HEK293T (cell line): ENCODE data around the gene TIMM22.

Experiments
- CTCF ChIA-PET: fragments of 350-600 bp; formaldehyde crosslinking; extraction: SDS; loops from one replicate; lab custom pipeline; 2021; ENCODE audit warnings: antibody characterized with exemption, inconsistent platforms; lab: Yijun Ruan, JAX
- POLR2A ChIA-PET: fragments of 350-600 bp; formaldehyde crosslinking; extraction: SDS; loops from one replicate; lab custom pipeline; 2020; ENCODE audit warnings: antibody characterized with exemption, inconsistent platforms; lab: Yijun Ruan, JAX
- DNase-seq: peaks from one replicate; pipeline ENCODE4 v3.0.0; 2012; ENCODE audit warnings: mixed read lengths; ENCODE audit errors: extremely low spot score
- ARNT ChIP-seq: fragments of 450-650 bp; IDR thresholded peaks from 2 replicates; pipeline ENCODE4 v1.6.1; 2017; ENCODE audit warnings: mild to moderate bottlenecking
- BHLHE40 ChIP-seq: fragments of 450-650 bp; IDR thresholded peaks from 2 replicates; pipeline ENCODE4 v1.6.1; 2016; ENCODE audit warnings: mild to moderate bottlenecking, moderate library complexity, borderline replicate concordance
- CTBP1 ChIP-seq: fragments of 450-650 bp; IDR thresholded peaks from 2 replicates; pipeline ENCODE4 v1.6.1; 2016; ENCODE audit warnings: borderline replicate concordance
- ELF4 ChIP-seq: fragments of 450-650 bp; IDR thresholded peaks from 2 replicates; pipeline ENCODE4 v1.6.1; 2017; ENCODE audit warnings: antibody characterized with exemption
- FOXA1 ChIP-seq: fragments of 450-650 bp; IDR thresholded peaks from 2 replicates; pipeline ENCODE4 v1.6.1; 2016; ENCODE audit warnings: mild to moderate bottlenecking
- FOXK2 ChIP-seq: fragments of 450-650 bp; IDR thresholded peaks from 2 replicates; pipeline ENCODE4 v1.6.1; 2016; ENCODE audit warnings: mild to moderate bottlenecking
- FOXM1 ChIP-seq: fragments of 450-650 bp; IDR thresholded peaks from 2 replicates; pipeline ENCODE4 v1.6.1; 2017; ENCODE audit warnings: mild to moderate bottlenecking, borderline replicate concordance
- HDGF ChIP-seq: fragments of 450-650 bp; IDR thresholded peaks from 2 replicates; pipeline ENCODE4 v1.6.1; 2017; ENCODE audit warnings: antibody characterized with exemption, borderline replicate concordance
- L3MBTL2 ChIP-seq: fragments of 450-650 bp; conservative IDR thresholded peaks from 2 replicates; pipeline ENCODE4 v1.6.1; 2016; ENCODE audit warnings: mild to moderate bottlenecking
- LEF1 ChIP-seq: fragments of 450-650 bp; IDR thresholded peaks from 2 replicates; pipeline ENCODE4 v1.6.1; 2017; ENCODE audit warnings: mild to moderate bottlenecking, borderline replicate concordance
- NFRKB ChIP-seq: fragments of 450-650 bp; IDR thresholded peaks from 2 replicates; pipeline ENCODE4 v1.6.1; 2016; ENCODE audit warnings: mild to moderate bottlenecking, moderate library complexity
- PKNOX1 ChIP-seq: fragments of 450-650 bp; IDR thresholded peaks from 2 replicates; pipeline ENCODE4 v1.6.1; 2016
- SP1 ChIP-seq: fragments of 450-650 bp; IDR thresholded peaks from 2 replicates; pipeline ENCODE4 v1.6.1; 2017
- SUZ12 ChIP-seq: fragments of 450-650 bp; IDR thresholded peaks from 2 replicates; pipeline ENCODE4 v1.6.1; 2016; ENCODE audit warnings: mild to moderate bottlenecking
- TARDBP ChIP-seq: fragments of 450-650 bp; IDR thresholded peaks from 2 replicates; pipeline ENCODE4 v1.6.1; 2016
- ZNF384 ChIP-seq: fragments of 450-650 bp; IDR thresholded peaks from 2 replicates; pipeline ENCODE4 v1.6.1; 2016

Gene TIMM22

GRCh38 chr17:1050246-1050995 lies 53.5 kb downstream of the TIMM22 start:
- DNase-seq, result no peak
- TF ChIP-seq ELF4 (no peak), NFRKB (no peak), TARDBP (no peak), CTBP1 (no peak), L3MBTL2 (no peak), FOXK2 (no peak), FOXA1 (no peak), PKNOX1 (no peak), LEF1 (no peak), FOXM1 (no peak), ZNF384 (no peak), ARNT (no peak), SUZ12 (no peak), HDGF (no peak), BHLHE40 (no peak), SP1 (no peak)
- ChIA-PET CTCF (interaction anchor here (1.0 kb wide), 1 partner anchor 8 kb away, joined by 4 read pairs; no protein-coding TSS in a partner anchor), POLR2A (interaction anchor here (0.6 kb wide), 1 partner anchor 1736 kb away, joined by 3 read pairs; no protein-coding TSS in a partner anchor)

GRCh38 chr17:1050996-1051925 lies 54.3 kb downstream of the TIMM22 start:
- ChIA-PET CTCF (no interaction called here), POLR2A (no interaction called here)
- TF ChIP-seq ARNT (no peak), L3MBTL2 (no peak), LEF1 (no peak), NFRKB (no peak), FOXK2 (no peak), FOXA1 (no peak), HDGF (no peak), SUZ12 (no peak), CTBP1 (no peak), BHLHE40 (no peak), SP1 (no peak), FOXM1 (no peak), ZNF384 (no peak), ELF4 (no peak), PKNOX1 (no peak), TARDBP (no peak)
- DNase-seq, result no peak
